D721Med (cell line): ENCODE measurements around the gene NLN.
"Not testable (repeated sequence)": the region's sequence is repeated elsewhere in the genome, so short reads cannot be mapped to it uniquely, and the experiment has no call there.

Experiments used
- DNase-seq: peaks from one replicate; pipeline ENCODE4 v3.0.0; 2011; ENCODE audit warnings: low spot score; ENCODE audit not compliant: insufficient read length
- FAIRE-seq: peaks from 2 replicates; lab custom pipeline; 2011; peaks lifted over from hg19 to GRCh38; lab: Jason Lieb, UNC
- CTCF ChIP-seq: IDR thresholded peaks from 2 replicates; pipeline ENCODE4 v1.5.1; 2012; ENCODE audit warnings: mild to moderate bottlenecking, control low read depth; ENCODE audit not compliant: insufficient read depth; ENCODE audit errors: missing control alignments

Gene NLN

GRCh38 chr5:65766175-65766574 lies 44.2 kb downstream of the NLN start:
- TF ChIP-seq CTCF, result no peak
- no peak for FAIRE-seq

GRCh38 chr5:65766781-65767180 lies 44.8 kb downstream of the NLN start:
- DNase-seq, result no peak
- FAIRE-seq, result no peak
- no peak for TF ChIP-seq CTCF

More at GRCh38 chr5:65766175-65766574, 44.2 kb downstream of the NLN start:
- no peak for DNase-seq

- no peak for TF ChIP-seq CTCF
- FAIRE-seq (no peak), DNase-seq (no peak)
Measured at GRCh38 chr5:65767565-65767964, 45.6 kb downstream of the NLN start.

GRCh38 chr5:65768723-65769346 lies 46.8 kb downstream of the NLN start:
- TF ChIP-seq CTCF, result no peak
- FAIRE-seq (no peak), DNase-seq (no peak)

- FAIRE-seq (no peak), DNase-seq (no peak)
- TF ChIP-seq CTCF, result no peak
Measured at GRCh38 chr5:65769539-65769938, 47.5 kb downstream of the NLN start.

- FAIRE-seq (no peak), DNase-seq (no peak)
Measured at GRCh38 chr5:65771266-65771665, 49.3 kb downstream of the NLN start.

GRCh38 chr5:65772963-65773362 lies 51.0 kb downstream of the NLN start:
- not testable (repeated sequence) for FAIRE-seq, DNase-seq

More at GRCh38 chr5:65771266-65771665, 49.3 kb downstream of the NLN start:
- no peak for TF ChIP-seq CTCF
